ENCODE results near the gene AMN.

Gene AMN

GRCh38 chr14:102898776-102899515 lies 23.5 kb upstream of the AMN start:
- DNase-seq (ENCODE audit: low spot score), result no peak

DNA sequence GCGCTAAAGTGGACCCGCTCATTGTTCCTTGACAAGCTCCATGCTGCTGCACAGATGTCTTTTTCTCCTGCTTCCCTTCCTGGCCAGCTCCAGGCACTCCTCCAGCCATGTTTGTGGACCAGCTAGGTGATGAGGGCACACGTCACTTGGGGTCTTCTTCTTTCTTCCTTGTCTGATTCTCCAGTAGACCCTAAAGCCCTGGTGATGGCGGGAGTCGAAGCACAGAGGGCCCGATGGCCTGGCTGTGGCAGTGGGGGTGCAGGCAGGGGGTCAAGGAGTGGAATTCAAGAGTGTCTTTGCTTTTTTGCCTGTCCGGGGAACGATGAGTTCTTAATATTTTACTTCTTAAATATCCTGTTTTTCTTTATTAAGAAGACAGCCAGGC lies 23.0 kb upstream of the AMN start:
- no peak for DNase-seq (ENCODE audit: low spot score)

DNA sequence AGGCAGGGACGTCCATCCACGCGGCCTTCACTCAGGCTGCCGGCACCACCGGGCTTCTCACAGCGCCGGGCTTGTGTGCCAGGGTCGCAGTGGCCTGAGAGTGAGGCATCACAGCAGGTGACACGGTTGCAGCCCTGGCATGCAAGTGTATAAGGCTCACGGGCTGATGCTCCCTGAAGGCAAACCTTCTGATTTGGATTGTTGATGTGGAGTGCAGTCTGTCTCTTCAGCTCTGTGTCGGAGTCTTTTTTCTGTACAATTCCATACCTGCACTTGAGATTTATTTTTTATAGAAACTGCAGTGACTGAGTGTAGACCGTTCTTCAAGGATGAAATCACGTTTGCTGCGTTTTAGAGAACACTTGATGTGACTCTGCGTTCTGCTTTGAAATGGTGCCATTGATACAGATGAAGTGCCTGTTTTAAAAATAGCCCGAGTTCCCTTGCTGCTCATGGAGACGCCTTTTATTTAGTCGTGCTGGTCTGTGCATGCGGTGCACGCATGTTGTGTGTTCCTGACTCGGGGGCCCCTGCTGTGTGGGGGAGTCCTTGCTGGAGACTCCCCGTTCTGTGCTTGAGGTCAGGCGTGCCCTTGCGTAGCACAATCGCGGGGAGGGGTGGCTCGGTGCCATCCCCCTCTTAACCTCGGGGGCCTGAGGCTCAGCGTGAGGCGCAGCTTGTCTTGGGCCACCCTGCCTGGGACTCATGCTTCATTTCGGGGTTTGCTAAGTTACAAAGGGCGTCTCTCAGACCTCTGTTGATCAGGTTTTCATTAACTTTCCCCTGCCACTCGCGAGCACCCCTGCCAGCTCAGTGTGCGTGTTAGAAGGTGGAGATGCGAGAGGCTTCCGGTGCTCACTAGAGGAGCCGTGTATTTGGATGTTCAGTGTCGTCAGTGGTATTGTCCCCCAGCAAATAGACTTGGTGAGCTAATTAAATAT lies 21.6 kb upstream of the AMN start:
- no peak for DNase-seq (ENCODE audit: low spot score)

DNA sequence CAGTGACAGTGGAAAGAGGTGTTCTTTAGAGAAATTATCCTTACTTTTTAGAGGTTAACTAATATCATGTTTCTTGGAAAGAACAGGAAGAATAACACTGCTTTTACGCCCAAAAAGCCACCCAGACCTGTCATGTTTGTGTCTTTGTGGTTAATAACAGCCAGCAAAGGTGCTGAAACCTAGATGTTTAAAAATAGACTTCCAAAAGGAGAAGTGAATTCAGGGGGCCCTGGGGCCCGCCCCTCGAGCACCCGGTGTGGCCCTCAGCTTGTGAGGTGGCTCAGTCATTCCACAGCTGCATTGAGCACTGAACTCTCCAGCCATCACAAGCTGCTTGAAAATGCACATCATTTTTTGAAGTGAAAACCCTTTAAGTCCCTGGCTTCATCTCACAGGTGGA lies 20.8 kb upstream of the AMN start:
- no peak for DNase-seq (ENCODE audit: low spot score)

- no peak for DNase-seq (ENCODE audit: low spot score)
These were observed 20.4 kb upstream of the AMN start for GRCh38 chr14:102902086-102902485.

DNA sequence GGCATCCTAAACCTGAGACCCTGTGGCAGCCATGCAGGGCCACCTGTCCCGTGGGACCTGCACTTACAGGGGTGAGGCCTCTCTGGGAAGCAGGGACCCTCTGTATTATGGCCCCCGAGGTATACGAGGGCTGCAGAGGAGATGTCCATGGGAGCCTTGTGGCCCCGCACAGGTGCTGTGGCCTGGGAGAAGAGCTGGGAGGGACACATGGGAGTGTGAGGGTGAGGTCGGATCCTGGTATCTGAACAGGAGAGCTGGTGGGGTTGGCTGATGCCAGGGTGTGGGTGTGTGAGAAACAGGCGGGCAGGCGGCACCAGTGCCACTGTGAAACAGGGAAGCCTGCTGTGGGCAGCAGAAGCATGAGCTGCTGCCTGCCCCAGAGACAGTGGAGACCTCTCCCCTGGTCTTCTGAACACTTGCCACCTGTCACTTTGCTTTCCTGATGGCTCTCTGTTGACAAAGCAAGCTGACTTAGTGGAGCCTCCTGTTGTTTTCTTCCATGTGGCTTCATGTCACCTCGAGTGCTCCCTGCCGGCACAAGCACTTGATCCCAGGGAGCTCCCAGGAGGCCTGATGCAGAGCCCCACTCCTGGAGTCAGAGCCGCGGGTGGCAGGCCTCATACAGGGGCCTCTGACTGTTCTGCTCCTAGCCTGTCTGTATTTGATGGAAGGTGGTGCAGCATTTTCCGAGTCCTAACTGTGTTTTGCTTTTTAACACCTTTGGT lies 19.8 kb upstream of the AMN start:
- no peak for DNase-seq (ENCODE audit: low spot score)

DNA sequence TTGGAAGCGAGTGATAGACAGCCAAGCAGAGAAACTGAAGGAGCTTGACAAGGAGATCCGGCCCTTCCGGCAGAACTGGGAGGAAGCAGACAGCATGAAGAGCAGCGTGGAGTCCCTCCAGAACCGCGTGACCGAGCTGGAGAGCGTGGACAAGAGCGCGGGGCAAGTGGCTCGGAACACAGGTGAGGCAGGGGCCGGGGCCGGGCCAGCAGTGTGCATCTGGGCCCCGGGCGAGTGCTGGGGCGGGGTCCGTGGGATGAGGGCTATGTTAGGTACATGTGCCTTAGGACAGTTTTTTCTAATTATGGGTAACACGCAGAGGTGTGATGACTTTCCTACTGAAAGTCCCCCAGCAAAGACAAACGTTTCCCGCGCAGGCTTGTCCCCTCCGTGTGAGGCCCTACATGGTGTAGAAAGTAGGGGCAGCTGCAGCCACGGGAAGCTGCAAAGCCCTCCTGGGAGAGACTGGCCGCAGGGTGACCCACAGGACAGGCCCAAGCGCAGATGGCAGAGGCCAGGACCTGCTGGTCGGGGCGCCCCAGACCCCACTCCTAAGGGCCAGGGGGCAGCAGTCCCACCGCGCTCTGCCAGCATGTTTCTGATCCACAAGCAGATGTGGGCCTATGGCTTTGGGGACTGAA lies 19.1 kb upstream of the AMN start:
- no peak for DNase-seq (ENCODE audit: low spot score)

DNA sequence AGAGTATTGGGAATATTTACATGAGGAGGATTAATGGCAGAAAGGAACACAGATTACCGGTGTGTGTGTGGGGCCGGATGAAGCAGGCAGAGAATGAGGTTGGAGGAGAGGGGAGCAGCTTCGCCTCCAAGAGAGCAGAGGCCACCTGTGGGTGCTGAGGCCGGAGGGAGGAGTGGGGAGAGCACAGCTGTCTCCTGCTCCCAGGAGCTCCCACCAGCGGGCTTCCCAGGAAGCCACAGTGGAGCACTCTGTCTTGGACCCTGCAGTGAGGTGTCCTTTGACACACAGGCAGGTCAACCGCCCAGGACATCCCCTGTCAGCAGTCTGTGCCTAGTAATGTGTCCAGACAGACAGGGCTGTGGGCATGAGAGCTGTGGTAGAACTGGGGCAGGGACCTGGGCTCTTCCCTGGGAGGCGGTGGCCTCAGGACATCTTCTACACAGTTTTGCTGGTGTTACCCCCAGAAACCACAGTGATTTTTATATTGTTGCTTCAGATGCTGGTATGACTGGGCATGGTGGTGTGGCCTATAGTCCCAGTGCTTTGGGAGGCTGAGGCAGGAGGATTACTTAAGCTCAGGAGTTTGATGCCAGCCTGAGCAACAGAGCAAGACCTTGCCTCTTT lies 18.5 kb upstream of the AMN start:
- no peak for DNase-seq (ENCODE audit: low spot score)

GRCh38 chr14:102905116-102906108 lies 17.1 kb upstream of the AMN start:
- DNase-seq (ENCODE audit: low spot score), result no peak

DNA sequence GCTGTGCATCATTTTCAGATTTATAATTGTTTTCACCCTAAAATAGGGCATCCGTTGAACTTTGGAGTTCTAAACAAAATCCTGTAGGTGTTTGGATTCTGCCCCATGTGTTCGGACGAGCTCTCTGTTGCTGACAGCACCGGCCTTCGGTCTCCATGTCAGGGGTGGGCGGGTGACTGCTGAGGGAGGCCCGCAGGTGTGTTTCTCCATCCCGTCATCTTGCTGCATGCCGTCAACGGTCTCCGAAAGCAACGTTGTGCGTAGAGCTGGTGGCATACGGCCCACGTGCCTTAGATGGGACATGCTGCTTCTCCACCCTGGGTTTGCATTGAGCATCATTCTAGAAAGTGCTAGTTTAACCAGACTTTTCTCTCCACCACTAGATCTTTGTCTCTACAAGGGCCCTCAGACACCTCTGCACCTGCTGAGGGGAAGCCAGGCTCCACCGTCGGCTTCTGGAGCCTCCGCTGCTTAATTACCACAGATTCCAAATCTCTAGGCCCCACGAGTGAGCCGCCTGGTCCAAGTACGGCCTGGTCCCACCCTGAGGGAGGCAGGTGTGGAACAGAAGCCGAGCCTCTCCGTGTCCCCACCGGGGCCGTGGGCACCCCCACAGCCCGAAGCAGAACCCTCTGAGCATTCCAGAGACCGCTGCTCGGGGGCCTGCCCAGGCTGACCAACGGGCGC lies 15.7 kb upstream of the AMN start:
- DNase-seq (ENCODE audit: low spot score), result no peak

DNA sequence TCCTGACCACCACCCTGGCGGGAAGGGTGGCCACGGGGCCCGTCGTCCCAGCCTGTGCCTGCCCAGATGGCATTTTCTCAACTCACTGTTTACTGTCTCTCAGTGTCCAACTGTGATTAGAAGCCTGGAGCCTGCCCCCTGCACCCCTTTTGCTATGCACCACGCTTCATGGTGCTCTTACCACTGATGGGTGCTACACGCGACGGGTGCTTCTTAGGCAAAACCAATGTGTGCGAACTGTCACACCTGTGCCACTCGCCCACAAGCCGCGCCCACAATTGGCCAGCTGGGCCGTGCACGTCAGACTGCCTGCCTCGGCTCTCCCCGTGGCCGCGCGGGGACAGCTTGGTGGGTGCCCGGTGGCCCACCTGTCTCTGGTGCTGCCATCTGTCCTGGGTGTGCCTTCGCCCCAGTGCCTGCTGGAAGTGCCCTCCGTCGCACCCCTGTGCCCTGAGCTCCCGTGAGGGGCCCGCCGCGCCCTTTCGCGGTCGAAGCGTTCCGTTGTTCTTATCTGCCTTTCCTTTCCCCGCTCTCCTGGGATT lies 15.1 kb upstream of the AMN start:
- DNase-seq (ENCODE audit: low spot score), result no peak

- no peak for DNase-seq (ENCODE audit: low spot score)
These were observed 14.3 kb upstream of the AMN start for GRCh38 chr14:102907980-102908730.

- DNase-seq (ENCODE audit: low spot score), result no peak
These were observed 13.6 kb upstream of the AMN start for GRCh38 chr14:102908766-102909455.

DNA sequence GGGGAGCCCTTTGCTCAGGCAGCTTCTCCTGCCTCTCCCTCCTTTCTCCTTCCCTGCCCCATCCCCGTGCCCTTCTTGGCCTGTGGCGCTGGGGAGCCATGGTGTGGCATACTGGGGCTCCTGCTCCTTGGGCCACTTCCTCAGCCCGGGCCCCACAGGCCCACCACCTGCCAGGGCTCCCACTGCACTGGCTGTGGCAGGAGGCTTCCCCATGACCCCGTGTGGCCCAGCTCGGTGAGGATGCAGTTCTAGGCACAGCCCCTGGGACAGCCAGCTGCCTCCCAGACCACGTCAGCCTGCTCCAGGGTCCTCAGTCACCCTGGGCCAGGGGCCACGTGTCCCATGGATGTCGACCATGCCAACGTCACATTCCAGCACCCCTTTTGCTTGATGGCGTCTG lies 13.0 kb upstream of the AMN start:
- DNase-seq (ENCODE audit: low spot score), result no peak

DNA sequence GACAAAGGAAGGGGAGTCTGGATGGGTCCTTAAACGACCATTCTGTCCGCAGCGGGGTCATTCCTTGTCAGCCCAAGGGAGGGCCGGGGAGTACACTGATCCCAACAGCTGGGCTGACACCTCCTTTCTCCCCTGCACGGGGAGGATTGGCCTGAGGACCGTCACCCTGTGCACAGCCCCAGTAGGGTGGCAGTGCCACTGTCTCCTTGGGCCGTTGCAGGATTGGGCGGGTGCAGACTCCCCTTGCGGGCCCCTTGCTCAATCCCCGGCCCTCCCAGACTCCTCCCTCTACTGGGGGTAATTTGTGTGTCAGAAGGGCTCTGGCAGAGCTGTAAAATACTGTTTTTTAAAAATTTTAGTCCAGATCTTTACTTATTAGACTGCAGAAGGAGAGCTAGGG lies 12.6 kb upstream of the AMN start:
- no peak for DNase-seq (ENCODE audit: low spot score)

DNA sequence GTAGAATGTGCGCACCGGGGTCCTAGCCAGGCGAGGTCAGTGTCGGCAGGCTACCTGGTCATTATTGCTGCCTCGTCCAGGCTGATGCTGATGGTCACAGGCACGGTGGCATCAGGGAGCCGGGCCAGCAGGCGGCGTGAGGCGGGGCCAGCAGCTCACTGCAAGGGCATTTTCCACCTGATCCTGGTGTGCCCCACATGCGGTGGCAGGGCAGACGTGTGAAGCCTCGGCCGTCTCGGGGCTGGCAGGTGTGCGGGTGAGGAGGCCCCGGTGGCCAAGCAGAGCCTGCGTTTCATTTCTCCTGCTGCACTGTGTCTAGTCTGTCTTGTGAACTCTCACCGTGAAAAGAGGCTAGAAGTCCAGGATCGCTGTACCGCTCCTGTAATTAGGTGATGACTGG lies 12.0 kb upstream of the AMN start:
- DNase-seq (ENCODE audit: low spot score), result no peak

DNA sequence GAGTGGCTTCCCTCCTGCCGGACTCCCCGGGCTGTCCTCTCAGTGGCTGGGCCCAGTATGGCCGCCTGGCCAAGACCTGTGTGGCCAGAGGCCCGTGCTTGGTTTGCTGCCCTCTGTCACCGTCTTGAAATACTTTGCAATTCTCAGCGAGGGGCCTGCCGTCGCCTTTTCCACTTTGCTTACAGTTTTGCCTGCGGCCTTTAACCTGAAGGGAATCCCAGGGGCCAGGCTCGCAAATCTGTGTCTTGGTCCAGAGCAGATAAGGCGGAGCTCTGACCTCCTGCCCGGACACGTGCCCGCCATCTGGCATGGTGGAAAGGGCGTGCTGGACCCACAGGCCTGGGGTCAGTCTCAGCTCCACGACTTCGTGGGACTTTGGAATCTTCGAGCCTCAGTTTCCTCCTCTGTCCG lies 10.9 kb upstream of the AMN start:
- DNase-seq (ENCODE audit: low spot score), result no peak

Measured in activated CD4-positive, alpha-beta T cell treated with anti-CD3 and anti-CD28 coated beads, Interleukin-2, Interleukin-4, amounts not matched to agents 100 ng/mL and 50 ng/mL, durations not matched to agents 16 hours and 8 hours (primary cell).